ENCODE data around the gene TMEM182. TPM values are rescaled to one million over a fixed set of nuclear protein-coding genes. Genes with fewer than 3 reads are reported as not detected.

TMEM182 gene
- total RNA-seq, 1 donor from 2014 or later = 5.8 TPM

DNA sequence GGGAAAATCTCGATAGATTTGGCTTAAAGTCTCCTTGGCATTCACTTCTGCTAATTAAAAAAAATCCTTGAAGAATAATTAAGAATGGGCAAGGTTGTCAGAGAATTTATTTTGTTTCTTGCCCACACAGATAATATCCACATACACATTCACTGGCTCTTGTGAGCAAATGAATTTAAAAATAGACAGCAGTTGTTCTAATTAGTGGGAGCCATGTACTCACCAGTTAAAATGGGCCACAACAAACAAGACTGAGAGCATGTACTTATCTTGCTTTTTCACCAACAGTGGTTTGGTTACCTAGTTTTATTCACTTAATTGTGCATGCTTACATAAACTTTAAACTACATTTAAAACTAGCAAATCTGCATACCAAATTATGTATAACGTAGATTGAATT is 53.5 kb downstream of the TMEM182 start:
- H3K36me3 Mint-ChIP-seq (ENCODE audit: unreplicated experiment) = no peaks in the 10 kb centered on the region
- TF ChIP-seq, protein P1, sequence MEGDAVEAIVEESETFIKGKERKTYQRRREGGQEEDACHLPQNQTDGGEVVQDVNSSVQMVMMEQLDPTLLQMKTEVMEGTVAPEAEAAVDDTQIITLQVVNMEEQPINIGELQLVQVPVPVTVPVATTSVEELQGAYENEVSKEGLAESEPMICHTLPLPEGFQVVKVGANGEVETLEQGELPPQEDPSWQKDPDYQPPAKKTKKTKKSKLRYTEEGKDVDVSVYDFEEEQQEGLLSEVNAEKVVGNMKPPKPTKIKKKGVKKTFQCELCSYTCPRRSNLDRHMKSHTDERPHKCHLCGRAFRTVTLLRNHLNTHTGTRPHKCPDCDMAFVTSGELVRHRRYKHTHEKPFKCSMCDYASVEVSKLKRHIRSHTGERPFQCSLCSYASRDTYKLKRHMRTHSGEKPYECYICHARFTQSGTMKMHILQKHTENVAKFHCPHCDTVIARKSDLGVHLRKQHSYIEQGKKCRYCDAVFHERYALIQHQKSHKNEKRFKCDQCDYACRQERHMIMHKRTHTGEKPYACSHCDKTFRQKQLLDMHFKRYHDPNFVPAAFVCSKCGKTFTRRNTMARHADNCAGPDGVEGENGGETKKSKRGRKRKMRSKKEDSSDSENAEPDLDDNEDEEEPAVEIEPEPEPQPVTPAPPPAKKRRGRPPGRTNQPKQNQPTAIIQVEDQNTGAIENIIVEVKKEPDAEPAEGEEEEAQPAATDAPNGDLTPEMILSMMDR (IDR thresholded peaks at IDR 0.05; ENCODE audit: partially characterized antibody, unreplicated experiment) = no peak
- H3K27me3 Mint-ChIP-seq (ENCODE audit: unreplicated experiment) = no peaks in the 10 kb centered on the region
- H3K4me3 Mint-ChIP-seq (ENCODE audit: unreplicated experiment) = no peak overlapping the region
- H3K4me1 Mint-ChIP-seq (ENCODE audit: low read depth, unreplicated experiment) = no peaks in the 10 kb centered on the region
- DNase-seq = no peak
- H3K9me3 Mint-ChIP-seq (ENCODE audit: unreplicated experiment) = no peaks in the 10 kb centered on the region
- no peak overlapping the region for H3K27ac Mint-ChIP-seq (ENCODE audit: unreplicated experiment)

DNA sequence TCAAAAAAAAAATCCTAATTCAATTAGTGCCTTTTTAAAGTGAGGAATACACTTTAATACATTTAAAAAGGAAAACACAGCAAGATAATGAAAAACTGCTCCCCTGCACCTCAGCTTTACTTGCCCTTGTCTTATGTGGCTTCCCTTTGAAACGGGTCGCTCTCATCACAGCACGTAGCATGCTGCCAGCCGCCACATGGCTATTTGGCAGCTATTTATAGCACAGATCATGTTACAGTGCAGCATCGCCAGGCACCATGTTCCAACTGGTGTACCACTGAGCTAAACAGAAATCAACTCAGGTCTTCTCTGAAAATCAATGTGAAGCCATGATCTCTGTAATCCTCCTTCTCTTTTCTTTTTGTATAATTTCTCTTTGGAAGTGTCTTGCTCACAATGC is 65.1 kb downstream of the TMEM182 start:
- peak overlapping the region; percentile 79 for H3K4me3 Mint-ChIP-seq (ENCODE audit: unreplicated experiment)
- peak overlapping the region; percentile 95 for H3K27ac Mint-ChIP-seq (ENCODE audit: unreplicated experiment)
- H3K4me1 Mint-ChIP-seq (ENCODE audit: low read depth, unreplicated experiment) = peaks cover 31% of the 10 kb centered on the region
- peak; percentile 71 for DNase-seq
- no peaks in the 10 kb centered on the region for H3K36me3 Mint-ChIP-seq (ENCODE audit: unreplicated experiment)
- peaks cover 8% of the 10 kb centered on the region for H3K27me3 Mint-ChIP-seq (ENCODE audit: unreplicated experiment)
- peaks cover 11% of the 10 kb centered on the region for H3K9me3 Mint-ChIP-seq (ENCODE audit: unreplicated experiment)
- TF ChIP-seq, protein P1 (IDR thresholded peaks at IDR 0.05; ENCODE audit: partially characterized antibody, unreplicated experiment) = no peak

DNA sequence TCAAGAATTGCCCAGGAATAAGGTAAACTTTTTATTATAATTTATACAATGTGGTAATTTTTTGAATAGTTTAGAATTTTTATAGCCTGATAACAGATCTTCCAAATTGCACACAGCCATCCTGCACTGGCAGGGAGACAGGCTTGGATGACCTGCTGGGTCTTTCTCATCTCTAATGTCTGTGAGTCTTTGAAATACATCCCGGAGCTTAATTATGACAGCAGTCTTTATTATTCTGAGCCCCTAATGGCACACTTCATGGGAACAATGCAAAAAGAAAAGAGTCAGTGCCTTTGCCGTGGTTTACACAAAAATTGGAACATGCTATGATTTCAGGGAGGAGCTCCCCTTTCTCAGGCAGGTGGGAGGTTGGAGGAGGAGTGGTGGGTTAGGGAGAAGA is 71.0 kb downstream of the TMEM182 start:
- H3K4me1 Mint-ChIP-seq (ENCODE audit: low read depth, unreplicated experiment) = peaks cover 12% of the 10 kb centered on the region
- TF ChIP-seq, protein P1 (IDR thresholded peaks at IDR 0.05; ENCODE audit: partially characterized antibody, unreplicated experiment) = no peak
- DNase-seq = no peak
- H3K27ac Mint-ChIP-seq (ENCODE audit: unreplicated experiment) = no peak overlapping the region
- H3K36me3 Mint-ChIP-seq (ENCODE audit: unreplicated experiment) = no peaks in the 10 kb centered on the region
- no peaks in the 10 kb centered on the region for H3K9me3 Mint-ChIP-seq (ENCODE audit: unreplicated experiment)
- no peaks in the 10 kb centered on the region for H3K27me3 Mint-ChIP-seq (ENCODE audit: unreplicated experiment)
- no peak overlapping the region for H3K4me3 Mint-ChIP-seq (ENCODE audit: unreplicated experiment)

DNA sequence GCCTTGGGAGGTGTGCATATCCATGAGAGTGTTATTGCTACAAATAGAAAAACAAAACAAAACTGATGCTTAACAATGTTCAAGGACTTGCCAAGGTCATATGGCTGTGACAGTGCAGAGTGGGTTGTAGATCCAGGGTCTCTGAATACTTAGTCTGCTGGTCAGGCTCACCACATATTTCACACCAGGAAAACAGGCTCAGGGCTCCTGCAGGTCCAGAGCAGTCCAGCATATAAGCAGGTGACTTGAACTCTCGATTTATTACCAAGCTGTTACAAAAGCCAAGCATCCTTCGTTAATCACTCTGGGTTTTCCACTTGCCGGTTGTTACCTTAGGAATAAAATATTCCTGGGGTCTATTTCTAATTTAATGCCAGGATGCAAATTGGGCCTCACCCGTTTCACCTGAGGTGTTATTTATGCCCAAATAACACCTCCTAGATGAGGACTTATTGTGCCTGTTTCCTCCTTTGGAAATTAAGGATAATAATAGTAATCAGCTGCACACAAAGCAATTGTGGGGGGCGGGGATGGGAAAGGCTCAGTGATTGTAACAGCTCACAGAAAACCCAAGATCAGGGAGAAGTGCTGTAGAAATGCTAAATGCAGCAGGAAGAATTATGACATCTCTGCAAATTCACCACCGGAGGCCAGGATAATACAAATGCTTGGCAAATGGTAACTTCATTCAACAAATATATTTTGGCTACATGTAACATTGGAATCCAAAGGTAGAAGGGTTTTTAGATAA is 72.9 kb downstream of the TMEM182 start:
- peaks cover 2% of the 10 kb centered on the region for H3K4me1 Mint-ChIP-seq (ENCODE audit: low read depth, unreplicated experiment)
- H3K9me3 Mint-ChIP-seq (ENCODE audit: unreplicated experiment) = peaks cover 1% of the 10 kb centered on the region
- no peak for DNase-seq
- H3K27me3 Mint-ChIP-seq (ENCODE audit: unreplicated experiment) = no peaks in the 10 kb centered on the region
- H3K36me3 Mint-ChIP-seq (ENCODE audit: unreplicated experiment) = no peaks in the 10 kb centered on the region
- TF ChIP-seq, protein P1 (IDR thresholded peaks at IDR 0.05; ENCODE audit: partially characterized antibody, unreplicated experiment) = no peak
- H3K4me3 Mint-ChIP-seq (ENCODE audit: unreplicated experiment) = no peak overlapping the region
- no peak overlapping the region for H3K27ac Mint-ChIP-seq (ENCODE audit: unreplicated experiment)

DNA sequence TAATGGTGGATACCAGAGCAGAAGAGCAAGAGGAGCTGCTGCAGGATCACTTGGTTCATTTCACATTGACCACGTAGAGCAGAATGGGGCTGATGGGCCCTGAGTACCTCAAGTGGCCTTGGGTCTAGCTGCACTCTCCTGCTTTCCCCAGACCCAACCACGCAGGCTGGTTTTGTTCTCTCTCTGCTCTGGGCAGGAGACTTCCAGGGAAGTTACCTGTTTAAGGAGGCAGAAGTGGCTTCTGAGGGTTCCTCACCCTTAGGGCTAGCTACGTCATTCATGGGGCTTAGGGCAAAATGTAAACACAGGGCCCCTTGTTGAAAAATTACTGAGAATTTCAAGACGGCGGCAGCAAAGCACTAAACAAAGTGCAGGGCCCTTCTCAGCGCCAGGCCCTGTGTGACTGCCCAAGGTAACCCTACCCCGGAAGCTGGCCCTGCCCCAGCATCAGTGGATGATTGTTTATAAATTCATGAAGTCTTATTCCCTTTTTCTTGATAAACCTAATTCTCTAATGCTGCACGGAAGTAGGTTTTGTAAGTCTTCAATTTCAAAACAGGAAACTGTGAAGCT is 75.9 kb downstream of the TMEM182 start:
- no peaks in the 10 kb centered on the region for H3K36me3 Mint-ChIP-seq (ENCODE audit: unreplicated experiment)
- H3K27me3 Mint-ChIP-seq (ENCODE audit: unreplicated experiment) = no peaks in the 10 kb centered on the region
- H3K9me3 Mint-ChIP-seq (ENCODE audit: unreplicated experiment) = peaks cover 1% of the 10 kb centered on the region
- DNase-seq = no peak
- peaks cover 4% of the 10 kb centered on the region for H3K4me1 Mint-ChIP-seq (ENCODE audit: low read depth, unreplicated experiment)
- TF ChIP-seq, protein P1 (IDR thresholded peaks at IDR 0.05; ENCODE audit: partially characterized antibody, unreplicated experiment) = no peak
- no peak overlapping the region for H3K4me3 Mint-ChIP-seq (ENCODE audit: unreplicated experiment)
- H3K27ac Mint-ChIP-seq (ENCODE audit: unreplicated experiment) = no peak overlapping the region

Data from glutamatergic neuron (in vitro differentiated cells).